T-helper 2 cell (primary cell): Measurements from ENCODE around the gene MTFP1.
"Not testable (repeated sequence)": the region's sequence is repeated elsewhere in the genome, so short reads cannot be mapped to it uniquely, and the experiment has no call there.

Experiments
- DNase-seq, 5 experiments: peaks; one replicate each; pipeline versions ENCODE4 v3.0.0 to v3.0.0-alpha.2; 2012 to 2022
- total RNA-seq, 2 donors: gene quantifications; one replicate each; lab custom pipeline; 2026; lab: John Stamatoyannopoulos, UW

MTFP1 gene, protein sequence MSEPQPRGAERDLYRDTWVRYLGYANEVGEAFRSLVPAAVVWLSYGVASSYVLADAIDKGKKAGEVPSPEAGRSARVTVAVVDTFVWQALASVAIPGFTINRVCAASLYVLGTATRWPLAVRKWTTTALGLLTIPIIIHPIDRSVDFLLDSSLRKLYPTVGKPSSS
- 5.3 to 7.8 reads per million in 2 donors for total RNA-seq

DNA sequence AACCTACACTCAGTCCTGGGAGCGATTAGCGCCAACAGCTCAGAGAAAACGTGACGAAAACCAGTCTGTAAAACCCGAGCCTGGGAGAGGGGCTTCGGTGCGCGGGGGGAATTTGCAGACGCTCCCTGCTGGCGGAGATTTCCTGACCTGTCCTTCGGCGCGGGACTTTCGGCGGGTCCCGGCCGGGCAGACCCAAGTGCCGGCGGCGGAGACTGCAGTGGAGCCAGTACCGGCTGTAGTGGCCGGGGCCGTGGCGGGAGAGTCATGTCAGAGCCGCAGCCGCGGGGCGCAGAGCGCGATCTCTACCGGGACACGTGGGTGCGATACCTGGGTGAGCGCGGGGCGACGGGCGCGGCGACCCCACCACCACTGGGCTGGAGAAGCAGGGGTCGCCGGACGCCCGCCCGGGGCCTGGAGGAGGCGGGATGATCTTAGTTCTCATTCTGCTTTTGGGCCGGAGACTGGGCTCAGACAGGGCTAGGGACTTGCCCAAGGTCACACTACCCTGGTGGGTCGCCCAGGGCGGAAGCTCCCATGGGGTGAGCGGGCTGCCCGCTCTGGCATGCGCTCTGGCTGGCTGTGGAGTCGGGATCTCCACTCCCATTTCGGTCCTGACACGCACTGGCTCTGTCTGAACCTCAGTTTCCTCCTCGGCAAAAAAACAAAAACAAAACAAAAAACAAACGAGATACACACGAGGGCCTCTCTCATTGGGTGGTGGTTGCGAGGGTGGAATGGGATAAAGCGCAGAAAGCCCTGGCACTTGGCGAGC is at the start of gene MTFP1:
Gene MTFP1, plus strand, starts transcription at position 153 of the 772 bp plus-strand sequence. Its CDS starts 112 bp downstream, at position 265.
- peak; percentile 13 to 63 (median 38) for DNase-seq

DNA sequence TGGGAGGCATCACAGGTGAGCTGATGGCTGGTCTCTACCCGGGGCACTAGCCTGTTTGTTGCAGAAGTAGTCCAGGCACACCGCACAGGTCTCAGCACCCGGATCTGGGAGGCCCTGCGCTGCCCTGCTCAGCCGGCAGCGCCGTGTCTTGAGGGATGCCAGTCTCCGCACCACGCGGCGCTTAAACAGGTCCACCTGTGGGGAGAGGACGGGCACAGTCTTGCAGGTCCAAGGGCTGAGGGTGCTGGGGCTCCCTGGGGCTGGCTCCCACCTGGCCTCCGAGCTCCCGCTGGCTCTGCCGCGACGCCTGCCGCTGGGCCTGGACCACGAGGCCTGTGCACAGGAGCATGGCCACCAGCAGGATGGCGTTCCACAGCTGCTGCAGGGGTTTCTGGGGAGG is 45.6 kb upstream of the MTFP1 start:
- DNase-seq, result no peak

DNA sequence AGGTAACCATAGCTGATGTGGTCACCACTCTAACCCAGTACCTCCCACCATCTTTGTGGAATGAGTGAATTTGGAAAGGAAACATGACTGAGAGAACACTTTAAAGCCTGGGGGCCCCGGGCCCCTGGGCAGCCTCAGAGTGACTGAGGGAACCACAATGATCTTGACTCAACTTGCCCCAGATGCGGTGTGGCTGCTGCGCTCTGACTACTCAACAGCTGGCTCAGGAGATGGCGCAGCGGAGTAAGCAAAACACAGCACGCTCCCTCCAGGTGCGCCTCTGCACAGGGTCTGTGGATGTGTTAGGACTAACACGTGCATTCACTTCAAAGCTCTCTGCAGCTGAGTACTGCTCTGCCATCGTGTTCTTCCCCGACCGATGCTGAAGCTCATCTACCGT is 44.3 kb upstream of the MTFP1 start:
- DNase-seq, result no peak

DNA sequence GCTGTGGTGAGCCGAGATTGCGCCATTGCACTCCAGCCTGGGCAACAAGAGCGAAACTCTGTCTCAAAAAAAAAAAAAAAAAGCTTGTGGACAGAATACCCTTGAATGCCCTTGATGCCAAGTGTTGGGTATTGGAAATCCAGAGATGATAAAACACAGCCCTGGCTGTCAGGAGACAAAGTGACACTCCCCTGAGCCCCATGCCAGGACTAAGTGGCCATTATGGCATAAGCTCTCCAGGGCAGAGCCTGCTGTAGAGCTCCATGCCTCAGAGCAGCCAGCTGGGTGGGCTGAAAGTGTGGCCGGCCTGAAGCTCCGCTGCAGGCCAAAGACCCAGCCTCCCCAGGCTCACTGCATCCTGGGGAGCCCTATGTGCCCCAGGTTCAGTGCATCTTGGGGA is 43.2 kb upstream of the MTFP1 start:
- DNase-seq, result no peak

DNA sequence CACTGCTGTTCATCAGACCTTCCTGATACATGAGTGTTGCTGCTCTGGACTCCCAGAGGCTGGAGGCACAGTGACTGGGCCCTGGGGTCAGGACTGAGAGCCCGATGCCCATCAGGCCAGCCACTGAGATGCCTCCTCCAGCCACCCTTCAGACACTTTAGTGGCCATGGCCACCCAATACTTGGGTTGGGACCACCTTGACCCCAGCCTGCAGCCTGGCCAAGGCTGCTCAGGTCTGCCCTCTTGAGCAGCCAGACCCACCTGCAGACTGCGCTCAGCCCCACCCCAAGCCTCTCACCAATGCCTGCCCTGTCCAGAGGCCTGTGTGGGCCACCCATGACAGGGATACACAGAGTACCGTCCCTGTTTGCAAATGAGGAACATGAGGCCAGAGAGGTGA is 42.5 kb upstream of the MTFP1 start:
- DNase-seq, result no peak

DNA sequence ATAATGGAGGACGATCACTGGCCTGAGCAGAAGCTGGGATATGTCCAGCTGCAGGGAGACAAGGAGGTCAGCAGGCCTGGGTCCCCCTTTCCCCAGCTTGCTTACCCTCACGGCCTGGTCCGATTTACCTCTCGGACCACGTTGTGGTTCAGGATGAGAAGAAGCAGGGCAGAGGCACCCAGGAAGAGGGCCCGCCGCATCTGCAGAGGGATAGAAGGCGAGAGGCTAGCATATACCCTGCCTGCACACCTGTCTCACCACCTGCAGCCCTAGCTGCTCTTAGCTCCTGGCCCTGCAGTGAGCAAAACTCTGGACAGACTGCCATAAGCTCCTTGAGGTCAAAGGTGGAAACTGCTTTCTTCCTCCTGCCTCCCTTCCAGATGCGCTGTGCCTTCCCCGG is 39.6 kb upstream of the MTFP1 start:
- DNase-seq, result no peak

DNA sequence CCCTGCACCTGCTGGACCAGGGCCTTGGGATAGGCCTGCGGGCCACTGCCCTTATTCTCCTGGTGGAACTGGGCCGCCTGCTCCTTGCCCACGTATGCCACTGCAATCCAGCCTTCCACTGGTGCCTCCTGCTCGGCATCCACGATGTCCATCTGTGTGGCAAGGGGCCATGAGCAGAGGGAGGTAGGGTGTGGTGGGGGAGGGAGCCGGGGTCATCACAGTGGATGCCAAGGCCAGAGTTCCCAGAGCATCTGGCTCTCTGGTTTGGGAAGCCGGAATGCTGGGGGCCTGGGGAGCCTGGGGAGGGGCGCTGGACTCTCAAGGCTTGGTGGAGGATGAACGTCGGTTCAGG is 39.0 kb upstream of the MTFP1 start:
- no peak for DNase-seq

DNA sequence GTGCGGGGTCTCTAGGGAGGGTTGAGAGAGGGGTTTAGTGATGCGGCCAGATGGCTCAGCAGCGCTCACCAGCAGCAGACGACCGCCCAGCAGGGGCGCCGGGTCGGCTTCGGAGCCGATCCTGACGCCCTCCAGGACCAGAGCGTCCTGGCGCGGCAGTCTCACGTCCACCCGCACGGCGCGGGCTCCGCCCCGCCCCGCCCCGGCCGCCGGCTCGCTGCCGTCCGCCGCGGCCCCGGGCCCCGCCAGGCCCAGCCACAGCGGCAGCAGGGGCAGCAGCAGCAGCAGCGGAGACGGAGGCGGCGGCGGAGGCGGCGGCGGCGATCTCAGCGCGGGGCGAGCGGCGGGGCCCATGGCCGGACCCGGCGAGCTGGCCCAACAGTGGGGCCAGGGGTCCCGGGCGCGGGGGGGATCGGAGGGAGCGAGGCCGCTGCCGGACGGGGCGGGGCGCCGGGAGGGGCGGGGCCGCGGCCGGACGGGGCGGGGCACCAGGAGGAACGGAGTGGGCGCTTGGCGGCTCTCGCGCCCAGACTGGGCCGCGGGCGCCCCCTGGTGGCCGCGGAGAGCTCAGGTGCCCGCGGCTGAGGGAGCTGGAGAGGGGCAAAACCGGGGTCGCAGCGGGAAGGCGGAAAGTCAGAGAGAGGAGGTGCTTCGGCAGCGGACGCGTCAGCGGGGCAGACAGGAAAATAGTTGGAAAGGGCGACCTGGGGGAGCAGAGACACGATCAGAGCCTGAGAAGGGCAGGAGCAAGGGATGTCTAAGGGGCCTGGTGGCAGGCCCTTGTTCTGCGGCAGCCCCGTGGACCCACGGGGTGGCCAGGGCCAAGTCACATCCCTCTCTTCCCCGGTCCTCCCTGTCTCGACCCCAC is 38.4 kb upstream of the MTFP1 start, which contains the start of gene RNF215:
Gene RNF215, minus strand, starts transcription at position 452 of the 868 bp plus-strand sequence. Its CDS starts 98 bp downstream, at position 354.
- DNase-seq, result peak; percentile 66 to 78 (median 71)

DNA sequence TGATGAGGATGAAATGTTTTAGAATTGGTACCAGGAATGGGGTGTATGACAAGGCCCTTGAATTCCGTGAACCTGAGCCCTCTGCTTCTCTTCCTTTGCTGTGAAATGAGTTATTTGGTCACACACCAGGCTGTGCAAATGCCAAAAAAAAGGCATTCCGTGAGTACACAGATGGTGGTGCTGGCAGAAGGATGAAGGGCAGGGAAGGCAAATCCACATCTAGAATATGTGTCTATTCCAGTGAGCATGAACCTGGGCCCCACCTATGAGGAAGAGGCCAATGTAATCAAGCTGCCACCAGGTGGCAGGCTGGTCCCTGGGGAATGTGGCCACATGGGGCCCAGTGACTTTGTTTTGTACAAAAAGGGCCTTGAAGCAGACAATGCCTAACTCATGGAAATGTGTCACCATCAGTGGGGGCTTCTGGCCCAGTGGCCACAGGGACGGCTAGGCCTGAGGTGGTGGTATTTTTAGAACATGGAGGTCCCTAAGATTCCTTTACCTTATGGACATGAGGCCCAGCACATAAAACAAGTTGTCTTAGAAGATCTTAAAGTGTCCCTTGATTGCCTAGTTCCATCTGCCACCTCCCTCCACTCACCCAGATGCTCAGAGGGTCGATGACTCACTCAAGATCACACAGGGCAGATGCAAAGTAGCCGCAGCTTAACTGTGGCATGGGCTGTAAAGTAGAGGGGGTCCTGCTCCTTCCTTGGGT is 34.4 kb upstream of the MTFP1 start:
- DNase-seq, result peak; percentile 47 to 84 (median 67)

DNA sequence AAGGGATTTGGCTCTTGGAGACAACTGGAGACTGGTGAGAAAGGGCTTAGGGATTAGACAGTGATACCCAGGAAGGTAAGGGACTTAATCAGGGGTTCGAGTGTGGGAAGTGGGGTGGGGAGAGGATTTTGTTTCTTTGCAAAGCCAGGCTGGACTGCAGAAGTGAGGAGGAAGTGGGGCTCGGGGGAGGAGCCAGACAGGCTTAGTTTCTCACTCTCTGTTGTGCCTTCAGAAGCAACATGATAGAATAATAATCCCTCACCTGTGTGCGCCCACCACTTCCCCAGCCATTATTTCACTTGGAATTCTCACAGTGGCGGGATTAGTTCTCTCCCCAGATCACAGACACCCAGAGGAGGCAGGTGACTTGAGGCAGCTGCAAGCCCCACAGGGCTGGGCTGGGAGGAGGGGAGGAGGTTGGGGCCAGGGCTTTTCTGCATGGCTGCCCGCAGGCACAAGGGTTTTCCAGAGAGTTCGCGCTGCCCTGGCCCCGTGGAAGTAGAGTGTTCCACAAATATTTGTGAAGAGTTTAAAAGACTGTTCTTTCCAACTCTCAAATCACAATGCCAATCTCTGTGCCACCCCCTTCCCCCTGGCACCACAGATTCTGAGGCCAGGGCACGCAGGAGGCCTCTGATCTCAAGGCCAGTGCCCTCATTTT is 32.8 kb upstream of the MTFP1 start:
- DNase-seq, result no peak

DNA sequence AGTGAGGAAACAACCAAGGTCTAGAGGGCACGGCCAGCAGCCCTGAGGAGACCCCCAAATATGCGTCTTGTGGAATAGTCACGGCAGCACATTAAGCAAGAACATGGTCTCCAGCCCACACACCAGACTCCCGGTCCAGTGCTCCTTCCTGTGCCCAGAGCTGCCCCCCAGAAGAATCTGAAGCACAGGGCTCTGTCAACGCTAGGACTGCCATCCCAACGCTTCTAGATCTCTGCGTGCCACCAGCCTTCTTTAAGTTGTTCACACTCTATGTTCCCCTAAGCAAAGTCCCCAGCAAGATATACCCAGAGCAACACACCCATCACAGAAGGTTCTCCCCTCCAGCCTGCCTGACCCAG is 32.3 kb upstream of the MTFP1 start:
- no peak for DNase-seq

DNA sequence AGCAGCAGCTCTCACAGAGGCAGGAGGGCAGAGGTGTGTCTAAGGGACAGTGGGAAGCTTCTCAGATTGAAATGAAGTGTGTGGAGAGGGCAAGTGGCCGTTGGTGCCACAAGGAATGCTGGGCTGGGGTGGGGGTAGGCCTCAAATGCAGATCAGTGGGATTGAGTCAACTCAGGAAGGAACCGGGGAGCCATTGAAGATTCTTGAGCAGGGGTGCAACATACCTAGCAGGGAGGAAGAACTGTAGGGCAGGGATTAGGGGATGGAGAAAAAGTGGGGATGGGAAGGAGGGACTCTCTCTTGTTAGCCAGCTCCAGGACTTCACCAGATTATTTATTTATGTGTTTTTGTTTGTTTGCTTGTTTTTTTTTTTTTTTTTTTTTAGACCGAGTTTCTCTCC is 31.7 kb upstream of the MTFP1 start:
- no peak for DNase-seq

DNA sequence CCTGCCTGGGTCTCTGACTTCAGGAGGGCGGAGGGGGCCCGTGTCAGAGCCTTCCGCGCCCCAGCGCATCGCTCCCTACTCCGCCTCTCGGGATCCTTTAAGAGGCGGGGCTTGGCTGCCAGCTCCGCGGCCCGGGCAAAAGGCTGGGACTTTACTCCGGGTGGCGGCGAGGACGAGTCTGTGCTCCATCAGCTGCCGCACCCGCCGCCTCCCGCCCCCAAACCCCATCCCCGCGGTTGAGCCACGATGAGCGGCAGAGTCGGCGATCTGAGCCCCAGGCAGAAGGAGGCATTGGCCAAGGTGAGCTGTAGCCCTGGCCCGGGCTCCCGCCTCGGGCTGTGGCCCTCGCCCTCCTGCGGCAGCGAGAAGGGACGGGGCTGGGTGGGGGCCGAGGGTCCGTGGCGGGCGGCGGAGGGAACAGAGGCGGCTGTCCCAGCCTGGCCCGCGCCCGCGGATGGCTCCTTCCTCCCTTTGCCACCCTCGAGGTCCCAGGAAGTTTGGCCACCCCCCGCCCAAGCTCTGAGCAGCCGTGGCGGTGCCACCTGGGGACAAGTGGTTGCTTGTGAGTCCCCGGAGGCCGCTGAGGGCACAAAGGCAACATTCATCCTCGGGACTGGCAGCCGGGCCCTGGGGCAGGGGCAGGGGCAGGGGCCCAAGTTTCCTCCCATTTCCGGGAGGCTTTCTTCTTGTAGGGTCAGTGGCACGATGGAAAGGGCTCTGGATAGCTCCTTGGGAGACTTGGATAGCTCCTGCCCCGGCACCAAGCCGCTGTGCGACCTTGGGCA is 28.5 kb upstream of the MTFP1 start, which contains the start of gene SEC14L2:
Gene SEC14L2, plus strand, starts transcription at position 148 of the 785 bp plus-strand sequence. Its CDS starts 99 bp downstream, at position 247.
- peak; percentile 25 to 65 (median 50) for DNase-seq

DNA sequence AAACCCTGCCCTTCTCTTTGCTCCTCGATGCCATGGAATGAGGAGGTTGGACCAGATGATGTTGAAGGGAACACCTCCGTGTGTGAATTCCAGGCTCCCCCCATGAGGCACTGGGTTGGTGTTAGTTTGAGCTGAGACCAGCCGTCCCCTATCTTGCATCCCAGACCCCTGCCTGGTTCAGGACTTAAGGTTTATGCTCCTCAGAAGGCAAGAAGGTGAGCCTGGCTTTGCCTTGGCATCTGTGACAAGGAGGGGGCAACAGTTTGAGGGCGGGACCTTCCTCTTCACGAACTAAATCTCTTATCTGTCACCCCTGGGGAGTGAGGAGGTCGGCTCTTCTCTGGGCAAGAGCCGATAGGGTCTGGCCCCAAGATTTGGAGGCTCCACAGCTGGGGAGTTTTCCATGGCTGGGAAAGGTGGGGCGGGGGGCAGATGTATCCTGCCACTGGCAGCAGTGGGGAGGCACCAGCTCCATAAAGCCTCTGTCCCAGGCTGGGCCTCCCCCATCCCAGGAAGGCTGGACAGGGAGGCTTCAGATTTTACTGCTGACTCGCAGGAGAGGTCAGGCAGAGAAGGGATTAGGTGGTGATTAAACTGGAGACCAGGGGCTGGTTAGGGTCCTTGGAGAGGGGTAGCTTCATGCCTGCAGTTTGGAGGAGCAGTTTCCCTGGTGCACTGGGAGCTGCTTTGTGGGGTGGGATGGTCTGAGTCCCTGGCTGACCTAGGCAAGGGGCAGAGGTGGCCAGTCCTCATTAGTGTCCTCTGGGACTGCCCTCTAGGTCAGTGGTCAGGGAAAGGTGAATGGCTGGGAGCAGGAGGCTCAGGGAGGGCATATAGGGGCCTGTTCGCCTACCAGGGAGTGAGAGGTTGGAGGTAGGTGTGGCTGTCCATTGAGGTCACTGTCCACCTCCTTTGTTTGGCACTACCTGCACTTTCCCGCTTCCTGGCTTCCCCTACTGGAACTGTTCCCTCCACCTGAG is 27.6 kb upstream of the MTFP1 start:
- no peak for DNase-seq

DNA sequence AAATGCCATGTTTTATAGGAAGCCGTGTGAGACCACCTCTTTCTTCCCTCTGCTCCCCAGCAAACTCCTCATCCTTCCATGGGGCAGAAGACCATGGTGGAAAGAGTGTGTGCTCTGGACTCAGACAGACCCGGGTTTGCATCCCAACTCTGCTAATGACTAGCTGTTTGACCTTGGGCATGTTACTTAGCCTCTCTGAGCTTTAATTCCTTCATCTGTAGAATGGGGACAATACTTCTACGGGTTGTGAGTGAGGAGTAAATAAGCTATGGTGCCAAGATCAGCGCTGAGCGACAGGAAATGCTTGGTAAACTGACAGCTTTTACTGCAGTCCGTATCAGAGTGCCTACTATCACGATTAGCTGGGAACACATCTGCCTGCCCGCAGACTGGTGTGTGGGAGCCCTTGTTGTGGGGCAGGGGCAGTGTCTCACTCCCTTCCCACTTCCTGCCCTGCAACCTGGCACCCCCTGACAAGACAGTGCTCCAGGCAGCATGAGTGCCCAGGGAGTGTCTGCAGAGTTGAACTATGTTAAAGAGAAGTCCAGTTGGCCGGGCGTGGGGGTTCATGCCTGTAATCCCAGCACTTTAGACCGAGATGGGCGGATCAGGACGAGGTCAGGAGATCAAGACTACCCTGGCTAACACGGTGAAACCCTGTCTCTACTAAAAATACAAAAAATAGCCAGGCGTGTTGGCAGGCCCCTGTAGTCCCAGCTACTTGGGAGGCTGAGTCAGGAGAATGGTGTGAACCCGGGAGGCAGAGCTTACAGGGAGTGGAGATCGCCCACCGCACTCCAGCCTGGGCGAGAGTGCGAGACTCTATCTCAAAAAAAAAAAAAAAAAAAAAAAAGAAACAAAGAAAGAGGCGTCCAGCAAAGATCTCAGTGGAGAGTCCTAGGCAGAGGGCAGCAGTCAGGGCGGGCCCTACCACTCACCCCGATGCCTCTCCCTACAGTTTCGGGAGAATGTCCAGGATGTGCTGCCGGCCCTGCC is 26.6 kb upstream of the MTFP1 start:
- peak in 1 of 5 experiments; percentile 42 for DNase-seq

DNA sequence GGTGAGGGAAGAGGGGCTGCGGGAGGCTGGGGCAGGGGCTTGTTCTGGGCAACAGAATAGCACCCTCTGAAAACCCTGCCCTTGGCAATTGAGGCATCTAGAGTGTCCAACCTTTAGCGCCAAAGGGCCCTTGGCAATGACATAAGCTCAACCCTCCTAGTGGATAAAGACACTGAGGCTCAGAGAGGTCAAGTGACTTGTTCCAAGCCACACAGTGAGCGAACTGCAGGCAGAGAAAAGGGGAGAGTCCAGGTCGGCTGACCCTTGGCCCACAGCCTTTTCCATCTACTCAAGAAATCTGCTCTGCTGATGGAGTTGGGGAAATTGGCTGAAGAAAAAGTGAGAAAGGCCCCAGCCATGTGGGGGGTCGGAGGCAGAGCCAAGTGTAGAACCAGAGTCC is 25.9 kb upstream of the MTFP1 start:
- DNase-seq, result no peak

DNA sequence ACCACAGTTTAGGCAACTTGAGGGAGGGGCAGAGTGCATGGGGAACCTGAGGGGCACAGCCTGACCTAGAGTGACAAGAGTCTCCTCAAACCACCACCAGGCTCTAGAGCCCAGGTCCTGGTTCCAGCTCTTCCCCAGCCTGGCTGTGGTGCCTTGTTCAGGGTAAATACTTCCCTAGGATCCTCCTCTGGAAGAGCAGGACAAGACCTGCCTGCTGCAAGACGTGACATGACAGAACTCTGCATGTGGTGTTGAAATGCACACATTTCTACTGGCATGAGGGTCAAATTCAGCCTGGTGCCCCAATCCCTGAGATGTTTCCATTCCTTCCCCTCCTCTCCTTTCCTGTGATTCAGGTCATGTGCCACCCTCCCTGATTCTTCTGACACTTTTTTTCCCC is 25.4 kb upstream of the MTFP1 start:
- DNase-seq, result no peak

DNA sequence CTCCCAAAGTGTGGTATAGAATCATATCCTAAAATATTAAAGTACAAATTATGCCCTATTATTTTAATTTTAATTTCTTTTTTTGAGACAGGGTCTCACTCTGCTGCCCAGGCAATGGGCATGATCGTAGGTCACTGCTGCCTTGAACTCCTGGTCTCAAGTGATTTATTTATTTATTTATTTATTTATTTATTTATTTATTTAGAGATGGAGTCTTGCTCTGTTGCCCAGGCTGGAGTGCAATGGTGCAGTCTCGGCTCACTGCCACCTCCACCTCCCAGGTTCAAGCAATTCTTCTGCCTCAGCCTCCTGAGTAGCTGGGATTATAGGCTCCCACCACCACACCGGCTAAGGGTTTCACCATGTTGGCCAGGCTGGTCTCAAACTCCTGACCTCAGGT is 24.5 kb upstream of the MTFP1 start:
- DNase-seq, result not testable (repeated sequence)
